ENCODE data around the gene RAB3C.

DNA sequence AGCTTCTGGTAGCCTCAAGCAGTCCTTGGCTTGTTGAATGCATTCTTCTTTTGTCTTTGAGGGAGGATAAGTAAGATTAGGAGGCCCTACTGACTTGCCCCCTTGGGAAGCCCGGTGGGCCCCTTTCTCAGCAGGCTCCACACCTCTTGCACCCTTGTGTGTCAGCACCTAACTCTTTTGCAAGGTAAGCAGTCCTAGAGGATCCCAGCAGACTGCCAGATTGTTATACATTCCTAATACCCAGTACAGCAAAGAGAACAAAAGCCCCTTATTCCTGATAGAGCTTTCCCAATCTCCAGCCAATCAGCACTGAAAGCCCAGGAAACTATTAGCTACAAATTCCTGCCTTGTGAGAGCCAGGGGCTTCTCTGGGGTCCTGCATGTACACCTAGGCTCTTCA, 152.8 kb downstream of the RAB3C start:
- TF ChIP-seq POLR2AphosphoS5 (IDR thresholded peaks at IDR 0.05; ENCODE audit: borderline replicate concordance, low read depth, low read length): no peak
- no peak for TF ChIP-seq EZH2 (IDR thresholded peaks at IDR 0.05)
- no peak for TF ChIP-seq FOXP2 (optimal IDR thresholded peaks at IDR 0.05; ENCODE audit: control extremely low read depth, extremely low read length, insufficient read depth)

Measured in SK-N-MC (cell line).